K562 (cell line): ENCODE measurements around the gene DBH. TPM values are rescaled to one million over a fixed set of nuclear protein-coding genes. Genes with fewer than 3 reads are reported as not detected.

Experiments
- ATAC-seq: fragments of 200-7000 bp; cut with Tn5 transposase; 3 replicates; pipeline ENCODE4 v1.9.1; 2020; ENCODE audit warnings: moderate library complexity
- BruUV-seq: library from RNA; stranded (reverse); fragments of 400-500 nt; replicated peaks from 2 replicates; lab custom pipeline; 2021; lab: Mats Ljungman, UMichigan
- CTCF ChIA-PET: fragments of 300-600 bp; formaldehyde crosslinking; extraction: SDS; loops from one replicate; lab custom pipeline; 2021; ENCODE audit warnings: low intra/inter-chr PET ratio; lab: Yijun Ruan, JAX
- POLR2A ChIA-PET: fragments of 300-600, 350-650 bp; sonication (Branson Sonifier 250); formaldehyde crosslinking; extraction: SDS; loops from one replicate; lab custom pipeline; 2021; ENCODE audit warnings: antibody characterized with exemption, inconsistent platforms; lab: Yijun Ruan, JAX
- DNase-seq, 4 experiments: peaks; one replicate each; pipeline versions ENCODE4 v3.0.0 to v3.0.0-alpha.2; 2011 to 2018; ENCODE audit warnings: low spot score in 3 of 4, mixed read lengths in 3 of 4; ENCODE audit errors: extremely low read depth in 1 of 4
- FAIRE-seq: peaks from 2 replicates; lab custom pipeline; 2011; peaks lifted over from hg19 to GRCh38; lab: Jason Lieb, UNC
- H2AFZ ChIP-seq: 2 replicates; pipeline ENCODE4 v1.6.0; 2011; ENCODE audit warnings: low read depth, low read length, control low read depth, inconsistent platforms
- H3K27ac ChIP-seq: fragments of 200-600 bp; 3 replicates; pipeline ENCODE4 v1.8.0; 2011; ENCODE audit warnings: low read depth, mild to moderate bottlenecking, control low read depth, inconsistent platforms, low read length, moderate library complexity, mixed read lengths; ENCODE audit errors: extremely low read depth
- H3K27me3 ChIP-seq, 2 experiments: fragments of 300-600 bp in 1 of 2; 2 replicates in 1 of 2; 3 replicates in 1 of 2; pipeline versions ENCODE4 v1.6.0 to v1.8.0; 2011; ENCODE audit warnings: inconsistent platforms in 2 of 2, low read length in 2 of 2, mild to moderate bottlenecking in 1 of 2, mixed read lengths in 1 of 2, moderate library complexity in 1 of 2; ENCODE audit not compliant: control insufficient read depth in 2 of 2, insufficient read depth in 2 of 2
- H3K36me3 ChIP-seq: fragments of 300-600 bp; 3 replicates; pipeline ENCODE4 v1.8.0; 2011; ENCODE audit warnings: mild to moderate bottlenecking, low read length, inconsistent platforms; ENCODE audit not compliant: control insufficient read depth, insufficient read depth
- H3K4me1 ChIP-seq, 2 experiments: fragments of 200-600 bp in 1 of 2; replicated peaks in 1 of 2; 2 replicates in 1 of 2; 3 replicates in 1 of 2; pipeline versions ENCODE4 v1.5.1 to v1.8.0; 2011; ENCODE audit warnings: inconsistent platforms in 2 of 2, low read length in 2 of 2, mild to moderate bottlenecking in 1 of 2, mixed read lengths in 1 of 2, moderate library complexity in 1 of 2; ENCODE audit not compliant: control insufficient read depth in 2 of 2, insufficient read depth in 2 of 2
- H3K4me2 ChIP-seq: 2 replicates; pipeline ENCODE4 v1.6.1; 2011; ENCODE audit warnings: low read length, control low read depth, inconsistent platforms, mixed read lengths; ENCODE audit not compliant: insufficient read depth
- H3K4me3 ChIP-seq: fragments of 200-600 bp; sonication (generic), shearing (Covaris generic); 2 replicates; pipeline ENCODE4 v1.5.1; 2016; ENCODE audit warnings: control low read depth, inconsistent platforms
- H3K79me2 ChIP-seq: fragments of 200-600 bp; 3 replicates; pipeline ENCODE4 v1.8.0; 2011; ENCODE audit warnings: low read length, inconsistent platforms; ENCODE audit not compliant: control insufficient read depth, insufficient read depth
- H3K9ac ChIP-seq, 2 experiments: 2 replicates each; pipeline versions ENCODE4 v1.6.0 to v1.6.1; 2011; ENCODE audit warnings: low read depth in 2 of 2, low read length in 2 of 2, control low read depth in 1 of 2, inconsistent platforms in 1 of 2, mild to moderate bottlenecking in 1 of 2, mixed read lengths in 1 of 2; ENCODE audit not compliant: insufficient read depth in 1 of 2
- H3K9me1 ChIP-seq: one replicate; pipeline ENCODE4 v1.6.0; 2011; ENCODE audit warnings: inconsistent platforms, mild to moderate bottlenecking, low read length, moderate library complexity; ENCODE audit not compliant: control insufficient read depth, insufficient read depth
- H3K9me3 ChIP-seq: replicated peaks from 2 replicates; pipeline ENCODE4 v1.5.1; 2011; ENCODE audit warnings: low read depth, low read length, inconsistent platforms; ENCODE audit not compliant: control insufficient read depth, insufficient read depth
- H4K20me1 ChIP-seq: replicated peaks from 2 replicates; pipeline ENCODE4 v1.6.1; 2011; ENCODE audit warnings: low read length, inconsistent platforms, mixed read lengths; ENCODE audit not compliant: control insufficient read depth, insufficient read depth
- ATF7 ChIP-seq: fragments of 450-650 bp; IDR thresholded peaks from 2 replicates; pipeline ENCODE4 v1.7.1; 2014; ENCODE audit warnings: mild to moderate bottlenecking, moderate library complexity
- CREM ChIP-seq: IDR thresholded peaks from 2 replicates; pipeline ENCODE4 v1.6.1; 2014; ENCODE audit warnings: antibody characterized with exemption, low read depth
- DPF2 ChIP-seq: fragments of 450-650 bp; IDR thresholded peaks from 2 replicates; pipeline ENCODE4 v1.6.1; 2016
- HDAC3 ChIP-seq: fragments of 450-650 bp; IDR thresholded peaks from 2 replicates; pipeline ENCODE4 v1.6.1; 2018; ENCODE audit warnings: borderline replicate concordance, mild to moderate bottlenecking, moderate library complexity; ENCODE audit not compliant: partially characterized antibody
- KDM2B ChIP-seq: fragments of 250-450 bp; sonication (Bioruptor Pico); IDR thresholded peaks from 2 replicates; pipeline ENCODE4 v1.8.0; 2021; ENCODE audit warnings: mild to moderate bottlenecking, moderate library complexity
- PHTF2 ChIP-seq: fragments of 250-450 bp; sonication (Bioruptor Pico); IDR thresholded peaks from 2 replicates; pipeline ENCODE4 v1.5.0; 2021; ENCODE audit warnings: mild to moderate bottlenecking
- RBM14 ChIP-seq: fragments of 200-400 bp; formaldehyde crosslinking; IDR thresholded peaks from 2 replicates; pipeline ENCODE4 v1.6.1; 2018; ENCODE audit warnings: low read depth, mild to moderate bottlenecking, low read length, moderate library complexity, borderline replicate concordance; ENCODE audit not compliant: insufficient read depth
- SUPT5H ChIP-seq: fragments of 450-650 bp; IDR thresholded peaks from 2 replicates; pipeline ENCODE4 v1.6.1; 2016
- ZNF507 ChIP-seq: conservative IDR thresholded peaks from 2 replicates; pipeline ENCODE4 v1.6.1; 2017; ENCODE audit warnings: missing genetic modification characterization, missing compliant biosample characterization
- WGBS: fragments of 100-300 bp; shearing (Covaris generic); methylation state at CpG from one replicate; pipeline ENCODE4 v1.1.6; 2016; ENCODE audit warnings: low coverage, mixed read lengths; ENCODE audit not compliant: insufficient coverage; ENCODE audit errors: missing lambda C conversion rate; 5-methylcytosine and 5-hydroxymethylcytosine counted together
- in situ Hi-C: fragments of 300-500 bp; cut with MboI; formaldehyde crosslinking; loops from 4 replicates; pipeline ENCODE4 v1.15.0; 2018; ENCODE audit warnings: inconsistent platforms, mixed read lengths
- intact Hi-C: fragments of 100-400 bp; cut with micrococcal nuclease; formaldehyde crosslinking; loops from 2 replicates; pipeline ENCODE4 v1.14.2; 2022
- polyA plus RNA-seq, 8 experiments: library from polyadenylated mRNA; depleted of rRNA in 4 of 8; stranded (reverse) in 5 of 8; unstranded in 3 of 8; fragments of >200 nt; fragmentation: Nextera tagmentation in 2 of 8; fragmentation: Illumina TruSeq in 1 of 8; extraction: Ambion mirVana in 2 of 8; extraction: Trizol in 1 of 8; gene quantifications; 2 replicates each; pipeline versions ENCODE4 v1.2.1 to v1.2.3, GENCODE V29; 2011 to 2014; ENCODE audit warnings: inconsistent platforms in 1 of 8, missing spikeins in 1 of 8
- total RNA-seq, 7 experiments: library from RNA; depleted of rRNA in 6 of 7; stranded (reverse); fragments of >200 nt in 6 of 7; fragmentation: Illumina TruSeq in 2 of 7; extraction: Trizol in 2 of 7; gene quantifications; 2 replicates each; pipeline versions ENCODE4 v1.2.1 to v1.2.3, GENCODE V29; 2011 to 2021; ENCODE audit warnings: low replicate concordance in 1 of 7
- TF ChIP-seq, protein P1 (sequence below): fragments of 250-450 bp; sonication (Bioruptor Pico); IDR thresholded peaks from 2 replicates; pipeline ENCODE4 v1.8.0; 2022; ENCODE audit warnings: moderate library complexity, mild to moderate bottlenecking, inconsistent platforms
- TF ChIP-seq, protein P2 (sequence below): sonication (generic); formaldehyde crosslinking; IDR thresholded peaks from 2 replicates; pipeline ENCODE4 v1.8.1; 2023; ENCODE audit warnings: mild to moderate bottlenecking, missing genetic modification reagents

The DBH gene
- total and polyA plus RNA-seq, 9 of the 15 experiments (the other 6 are each of a cell fraction or from before 2014, with no cell fraction given) = not detected

DNA sequence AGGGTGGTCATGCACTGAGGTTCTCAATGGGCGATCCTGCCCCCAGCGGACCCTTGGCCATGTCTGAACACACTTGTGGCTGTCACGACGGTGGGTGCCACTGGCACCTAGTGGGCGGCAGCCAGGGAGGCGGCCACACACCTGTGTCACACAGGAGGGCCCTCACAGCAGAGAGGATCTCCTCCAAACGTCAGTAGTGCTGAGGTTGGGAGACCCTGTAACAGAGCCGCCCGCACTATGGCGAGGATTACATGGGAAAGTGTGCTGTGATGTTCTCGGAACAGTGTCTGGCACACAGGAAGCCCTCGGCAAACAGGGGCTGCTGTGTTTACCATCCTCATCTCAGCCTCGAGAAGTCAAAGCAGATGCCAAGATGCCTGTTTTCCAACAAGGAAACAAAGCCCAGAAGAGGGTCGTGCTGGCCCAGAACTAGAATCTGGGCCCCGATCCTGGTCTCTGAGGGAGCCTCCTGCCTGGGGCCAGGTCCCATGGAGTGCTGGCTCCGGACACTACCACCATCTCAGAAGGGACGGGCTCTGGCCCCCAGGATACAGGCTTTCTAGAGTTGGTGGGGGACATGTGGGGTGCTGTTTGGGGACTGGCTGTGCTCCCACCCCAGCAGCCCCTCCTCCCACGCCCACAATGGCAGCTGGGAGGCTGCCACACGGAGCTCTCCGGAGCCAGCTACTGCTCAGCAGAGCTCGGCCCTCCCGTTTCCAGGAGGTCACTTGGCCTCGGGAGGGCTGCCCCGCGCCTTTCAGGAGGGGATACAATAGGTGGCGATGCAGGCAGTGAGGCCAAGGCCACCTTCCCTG, 48.2 kb downstream of the DBH start:
- POLR2A ChIA-PET = interaction anchor here (0.7 to 1.1 kb wide), 3 partner anchors 13 to 17 kb away, joined by 3 read pairs; no protein-coding TSS in a partner anchor
- no peak overlapping the region for H3K4me3 ChIP-seq
- no peaks in the 10 kb centered on the region for H3K9me1 ChIP-seq
- H3K9ac ChIP-seq = no peak overlapping the region
- H3K27me3 ChIP-seq = peaks cover 21 to 91% of the 10 kb centered on the region in 2 experiments; a peak in 4 of 5 replicates
- no peak overlapping the region for H3K27ac ChIP-seq
- H3K4me1 ChIP-seq = peaks cover 0 to 5% of the 10 kb centered on the region in 2 experiments; a peak in 1 of 5 replicates
- WGBS = 3% methylated on average over 26 of the region's 26 CpGs
- no peaks in the 10 kb centered on the region for H3K36me3 ChIP-seq
- H3K9me3 ChIP-seq = no peaks in the 10 kb centered on the region
- DNase-seq (no peak), FAIRE-seq (no peak), ATAC-seq (no peak)
- H2AFZ ChIP-seq = no peak overlapping the region
- no TSS peak for BruUV-seq
- no peak overlapping the region for H3K4me2 ChIP-seq
- no peak for TF ChIP-seq ATF7
- TF ChIP-seq, all 486 proteins: peak for 0
- CTCF ChIA-PET = no interaction called here
- in situ Hi-C loops (no loop called here), intact Hi-C loops (no loop called here)
- H4K20me1 ChIP-seq = peaks cover 4% of the 10 kb centered on the region; the same call in 1 of the 2 replicates
- H3K79me2 ChIP-seq = no peaks in the 10 kb centered on the region

DNA sequence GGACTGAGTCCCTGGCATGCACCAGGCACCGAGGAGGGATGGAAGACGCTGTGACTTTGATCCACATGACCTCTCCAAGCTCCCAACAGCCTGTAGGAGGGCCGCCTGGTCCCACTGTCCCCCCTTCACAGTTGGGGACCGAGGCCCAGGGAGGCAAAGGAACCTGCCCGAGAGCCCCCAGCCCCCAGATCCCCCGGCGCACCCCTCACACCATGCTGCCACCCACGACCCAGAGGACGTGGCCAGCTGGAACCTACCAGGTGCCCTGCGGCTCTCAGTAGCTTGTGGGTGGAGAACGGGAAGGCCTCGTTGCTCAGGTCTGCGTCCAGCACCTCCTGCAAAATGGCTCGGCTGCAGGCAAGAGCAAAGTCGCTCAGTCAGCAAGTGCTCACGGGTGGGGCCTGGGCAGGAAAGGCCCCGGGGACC, 48.8 kb downstream of the DBH start:
- FAIRE-seq (no peak), DNase-seq (no peak), ATAC-seq (no peak)
- H3K36me3 ChIP-seq = no peaks in the 10 kb centered on the region
- no peak overlapping the region for H3K9ac ChIP-seq
- no peaks in the 10 kb centered on the region for H3K9me3 ChIP-seq
- H2AFZ ChIP-seq = no peak overlapping the region
- H3K9me1 ChIP-seq = no peaks in the 10 kb centered on the region
- no peak overlapping the region for H3K4me2 ChIP-seq
- H4K20me1 ChIP-seq = peaks cover 4% of the 10 kb centered on the region; the same call in 1 of the 2 replicates
- no peak for TF ChIP-seq CREM
- TF ChIP-seq SUPT5H = no peak
- no peak for TF ChIP-seq DPF2
- no peak for TF ChIP-seq KDM2B (CRISPR knock-in tag)
- TF ChIP-seq, protein P1, sequence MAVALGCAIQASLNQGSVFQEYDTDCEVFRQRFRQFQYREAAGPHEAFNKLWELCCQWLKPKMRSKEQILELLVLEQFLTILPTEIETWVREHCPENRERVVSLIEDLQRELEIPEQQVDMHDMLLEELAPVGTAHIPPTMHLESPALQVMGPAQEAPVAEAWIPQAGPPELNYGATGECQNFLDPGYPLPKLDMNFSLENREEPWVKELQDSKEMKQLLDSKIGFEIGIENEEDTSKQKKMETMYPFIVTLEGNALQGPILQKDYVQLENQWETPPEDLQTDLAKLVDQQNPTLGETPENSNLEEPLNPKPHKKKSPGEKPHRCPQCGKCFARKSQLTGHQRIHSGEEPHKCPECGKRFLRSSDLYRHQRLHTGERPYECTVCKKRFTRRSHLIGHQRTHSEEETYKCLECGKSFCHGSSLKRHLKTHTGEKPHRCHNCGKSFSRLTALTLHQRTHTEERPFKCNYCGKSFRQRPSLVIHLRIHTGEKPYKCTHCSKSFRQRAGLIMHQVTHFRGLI (CRISPR knock-in tag) = no peak
- TF ChIP-seq RBM14 = no peak
- no peak for TF ChIP-seq HDAC3
- no peak for TF ChIP-seq ZNF507 (tag)
- TF ChIP-seq, protein P2, sequence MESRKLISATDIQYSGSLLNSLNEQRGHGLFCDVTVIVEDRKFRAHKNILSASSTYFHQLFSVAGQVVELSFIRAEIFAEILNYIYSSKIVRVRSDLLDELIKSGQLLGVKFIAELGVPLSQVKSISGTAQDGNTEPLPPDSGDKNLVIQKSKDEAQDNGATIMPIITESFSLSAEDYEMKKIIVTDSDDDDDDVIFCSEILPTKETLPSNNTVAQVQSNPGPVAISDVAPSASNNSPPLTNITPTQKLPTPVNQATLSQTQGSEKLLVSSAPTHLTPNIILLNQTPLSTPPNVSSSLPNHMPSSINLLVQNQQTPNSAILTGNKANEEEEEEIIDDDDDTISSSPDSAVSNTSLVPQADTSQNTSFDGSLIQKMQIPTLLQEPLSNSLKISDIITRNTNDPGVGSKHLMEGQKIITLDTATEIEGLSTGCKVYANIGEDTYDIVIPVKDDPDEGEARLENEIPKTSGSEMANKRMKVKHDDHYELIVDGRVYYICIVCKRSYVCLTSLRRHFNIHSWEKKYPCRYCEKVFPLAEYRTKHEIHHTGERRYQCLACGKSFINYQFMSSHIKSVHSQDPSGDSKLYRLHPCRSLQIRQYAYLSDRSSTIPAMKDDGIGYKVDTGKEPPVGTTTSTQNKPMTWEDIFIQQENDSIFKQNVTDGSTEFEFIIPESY (CRISPR knock-in tag) = no peak
- TF ChIP-seq PHTF2 (CRISPR knock-in tag) = no peak
- POLR2A ChIA-PET = interaction anchor here (1.1 kb wide), 2 partner anchors 13 to 16 kb away, joined by 3 read pairs; no protein-coding TSS in a partner anchor
- in situ Hi-C loops = no loop called here
- H3K79me2 ChIP-seq = no peaks in the 10 kb centered on the region
- no peak overlapping the region for H3K4me3 ChIP-seq
- H3K27ac ChIP-seq = no peak overlapping the region
- no TSS peak for BruUV-seq
- intact Hi-C loops = no loop called here
- CTCF ChIA-PET = no interaction called here
- WGBS = 0% methylated on average over 12 of the region's 17 CpGs
- peaks cover 16 to 90% of the 10 kb centered on the region in 2 experiments; a peak in 4 of 5 replicates for H3K27me3 ChIP-seq
- no peaks in the 10 kb centered on the region for H3K4me1 ChIP-seq
